OCI-LY7 (cell line): Measurements from ENCODE around the gene CEP126.

Experiments
- CTCF ChIP-seq: fragments of 200-600 bp; sonication (generic); conservative IDR thresholded peaks from 2 replicates; pipeline ENCODE4 v1.5.1; 2014; ENCODE audit warnings: mild to moderate bottlenecking, antibody characterized with exemption, low read length, moderate library complexity, mixed read lengths
- EZH2phosphoT487 ChIP-seq: fragments of 200-600 bp; sonication (generic); IDR thresholded peaks from 2 replicates; pipeline ENCODE4 v1.6.1; 2018; ENCODE audit warnings: low read depth, borderline replicate concordance, mild to moderate bottlenecking, mixed run types, antibody characterized with exemption, low read length, moderate library complexity, mixed read lengths

- no peak for TF ChIP-seq CTCF
- TF ChIP-seq EZH2phosphoT487: no peak
Measured at GRCh38 chr11:101920992-101921391, 6.2 kb downstream of the CEP126 start.
